Trophoblast cell (in vitro differentiated cells and primary cell): ENCODE results near the gene PTDSS2.
A peak's percentile ranks its signal among the peaks of the same experiment; 100 is the strongest.

Experiments used
- DNase-seq, 2 donors: peaks; one replicate each; pipeline ENCODE4 v3.0.0-alpha.2; 2016
- H2AFZ ChIP-seq: 2 replicates; pipeline ENCODE4 v1.6.1; 2013; ENCODE audit warnings: low read length, moderate library complexity, mild to moderate bottlenecking; ENCODE audit not compliant: insufficient read depth, poor library complexity
- H2AK5ac ChIP-seq: 2 replicates; pipeline ENCODE4 v1.6.1; 2013; ENCODE audit warnings: mild to moderate bottlenecking, low read length
- H2BK120ac ChIP-seq: 2 replicates; pipeline ENCODE4 v1.6.1; 2013; ENCODE audit warnings: low read length, mild to moderate bottlenecking, moderate library complexity; ENCODE audit not compliant: insufficient read depth, poor library complexity
- H2BK12ac ChIP-seq: 2 replicates; pipeline ENCODE4 v1.6.1; 2013; ENCODE audit warnings: mild to moderate bottlenecking, low read length, moderate library complexity
- H2BK5ac ChIP-seq: 2 replicates; pipeline ENCODE4 v1.6.1; 2013; ENCODE audit warnings: low read length, low read depth, moderate library complexity, mild to moderate bottlenecking; ENCODE audit not compliant: poor library complexity
- H3K14ac ChIP-seq: 2 replicates; pipeline ENCODE4 v1.6.1; 2013; ENCODE audit warnings: mild to moderate bottlenecking, low read length
- H3K18ac ChIP-seq: 2 replicates; pipeline ENCODE4 v1.6.1; 2013; ENCODE audit warnings: mild to moderate bottlenecking, low read length
- H3K23ac ChIP-seq: 2 replicates; pipeline ENCODE4 v1.6.1; 2013; ENCODE audit warnings: low read length
- H3K27ac ChIP-seq: 2 replicates; pipeline ENCODE4 v1.5.1; 2013; ENCODE audit warnings: low read depth, mild to moderate bottlenecking, inconsistent platforms, low read length, moderate library complexity
- H3K27me3 ChIP-seq: 2 replicates; pipeline ENCODE4 v1.6.1; 2013; ENCODE audit warnings: inconsistent platforms, mild to moderate bottlenecking, low read length, moderate library complexity; ENCODE audit not compliant: insufficient read depth
- H3K36me3 ChIP-seq, 2 experiments: 1 replicate in 1 of 2; 2 replicates in 1 of 2; pipeline ENCODE4 v1.6.1; 2013; ENCODE audit warnings: low read length in 2 of 2, mild to moderate bottlenecking in 2 of 2, moderate library complexity in 1 of 2; ENCODE audit not compliant: insufficient read depth in 2 of 2, control insufficient read depth in 1 of 2
- H3K4ac ChIP-seq: 2 replicates; pipeline ENCODE4 v1.6.1; 2013; ENCODE audit warnings: low read depth, mild to moderate bottlenecking, low read length, moderate library complexity
- H3K4me1 ChIP-seq, 2 experiments: 1 replicate in 1 of 2; 2 replicates in 1 of 2; pipeline ENCODE4 v1.6.1; 2013; ENCODE audit warnings: low read length in 2 of 2, mild to moderate bottlenecking in 2 of 2, moderate library complexity in 1 of 2; ENCODE audit not compliant: insufficient read depth in 2 of 2, control insufficient read depth in 1 of 2
- H3K4me2 ChIP-seq: 2 replicates; pipeline ENCODE4 v1.6.1; 2013; ENCODE audit warnings: inconsistent platforms, mild to moderate bottlenecking, low read length, moderate library complexity
- H3K4me3 ChIP-seq: 2 replicates; pipeline ENCODE4 v1.5.1; 2013; ENCODE audit warnings: mild to moderate bottlenecking, low read depth, low read length, inconsistent platforms
- H3K79me1 ChIP-seq: one replicate; pipeline ENCODE4 v1.6.1; 2013; ENCODE audit warnings: low read length
- H3K79me2 ChIP-seq: 2 replicates; pipeline ENCODE4 v1.6.1; 2013; ENCODE audit warnings: low read length, mild to moderate bottlenecking; ENCODE audit not compliant: control insufficient read depth, insufficient read depth, poor library complexity
- H3K9ac ChIP-seq: 2 replicates; pipeline ENCODE4 v1.6.1; 2013; ENCODE audit warnings: mild to moderate bottlenecking, low read length
- H3K9me3 ChIP-seq: 2 replicates; pipeline ENCODE4 v1.6.1; 2013; ENCODE audit warnings: low read depth, mild to moderate bottlenecking, control low read depth, inconsistent platforms, low read length; ENCODE audit not compliant: insufficient read depth
- H4K12ac ChIP-seq: 2 replicates; pipeline ENCODE4 v1.6.1; 2013; ENCODE audit warnings: low read depth, mild to moderate bottlenecking, low read length, moderate library complexity
- H4K8ac ChIP-seq: 2 replicates; pipeline ENCODE4 v1.6.1; 2013; ENCODE audit warnings: low read depth, mild to moderate bottlenecking, low read length, moderate library complexity
- H4K91ac ChIP-seq: one replicate; pipeline ENCODE4 v1.6.1; 2013; ENCODE audit warnings: low read depth, mild to moderate bottlenecking, low read length, moderate library complexity
- WGBS: extraction: QIAGEN DNeasy Blood & Tissue Kit; methylation state at CpG from one replicate; pipeline ENCODE4 v1.1.7; 2013; ENCODE audit warnings: missing lambda C conversion rate; ENCODE audit not compliant: insufficient read length, insufficient coverage; ENCODE audit errors: extremely low coverage; 5-methylcytosine and 5-hydroxymethylcytosine counted together

The PTDSS2 gene

GRCh38 chr11:417652-418342 lies 32.3 kb upstream of the PTDSS2 start:
- no CpG with 5 or more reads among the region's 19 CpGs for WGBS
- Histone ChIP-seq H3K27ac (peak overlapping the region; percentile 82), H3K4me1 (peaks cover 19 to 32% of the 10 kb centered on the region in 2 experiments)

GRCh38 chr11:418343-419247 lies 31.5 kb upstream of the PTDSS2 start:
- peak overlapping the region; percentile 44 for H3K18ac ChIP-seq
- H2BK5ac ChIP-seq: peak overlapping the region; percentile 23
- no CpG with 5 or more reads among the region's 30 CpGs for WGBS
- no peaks in the 10 kb centered on the region for H3K36me3 ChIP-seq
- no peak overlapping the region for H3K4ac ChIP-seq
- H3K23ac ChIP-seq: no peak overlapping the region
- peaks cover 19 to 32% of the 10 kb centered on the region in 2 experiments for H3K4me1 ChIP-seq
- no peak overlapping the region for H3K4me3 ChIP-seq
- peak overlapping the region; percentile 72 for H2BK120ac ChIP-seq
- H3K27me3 ChIP-seq: no peaks in the 10 kb centered on the region
- no peak overlapping the region for H3K9ac ChIP-seq
- no peak for DNase-seq
- peaks cover 14% of the 10 kb centered on the region for H3K79me2 ChIP-seq
- H3K4me2 ChIP-seq: no peak overlapping the region
- no peak overlapping the region for H4K8ac ChIP-seq
- H3K79me1 ChIP-seq: peaks cover 20% of the 10 kb centered on the region
- H2BK12ac ChIP-seq: peak overlapping the region; percentile 78
- H4K12ac ChIP-seq: peak overlapping the region; percentile 15
- peaks cover 6% of the 10 kb centered on the region for H3K9me3 ChIP-seq
- peak overlapping the region; percentile 76 for H2AK5ac ChIP-seq
- peak overlapping the region; percentile 64 for H3K14ac ChIP-seq
- no peak overlapping the region for H2AFZ ChIP-seq
- peak overlapping the region; percentile 87 for H4K91ac ChIP-seq
- peak overlapping the region; percentile 82 for H3K27ac ChIP-seq

More at GRCh38 chr11:417652-418342, 32.3 kb upstream of the PTDSS2 start:
- Histone ChIP-seq H3K27me3 (no peaks in the 10 kb centered on the region), H3K9me3 (peaks cover 6% of the 10 kb centered on the region), H4K91ac (peak overlapping the region; percentile 87), H3K36me3 (no peaks in the 10 kb centered on the region), H4K12ac (peak overlapping the region; percentile 15), H3K79me1 (peaks cover 20% of the 10 kb centered on the region), H3K18ac (peak overlapping the region; percentile 44), H3K4me3 (no peak overlapping the region), H3K79me2 (peaks cover 14% of the 10 kb centered on the region), H3K23ac (no peak overlapping the region), H2AFZ (no peak overlapping the region), H3K14ac (peak overlapping the region; percentile 64), H3K9ac (no peak overlapping the region), H3K4ac (no peak overlapping the region), H2BK120ac (peak overlapping the region; percentile 72), H4K8ac (no peak overlapping the region), H3K4me2 (peak overlapping the region; percentile 73), H2BK5ac (peak overlapping the region; percentile 48), H2AK5ac (peak overlapping the region; percentile 76), H2BK12ac (peak overlapping the region; percentile 78)
- DNase-seq: peak; percentile 56 to 82

- no peak overlapping the region for H2AK5ac ChIP-seq
- H3K36me3 ChIP-seq: no peaks in the 10 kb centered on the region
- peaks cover 14% of the 10 kb centered on the region for H3K79me2 ChIP-seq
- H2BK120ac ChIP-seq: peak overlapping the region; percentile 23
- peaks cover 20% of the 10 kb centered on the region for H3K79me1 ChIP-seq
- H3K23ac ChIP-seq: no peak overlapping the region
- WGBS: no CpG with 5 or more reads among the region's 20 CpGs
- no peak overlapping the region for H3K4me2 ChIP-seq
- H4K8ac ChIP-seq: no peak overlapping the region
- H3K14ac ChIP-seq: no peak overlapping the region
- H3K18ac ChIP-seq: no peak overlapping the region
- H2BK5ac ChIP-seq: no peak overlapping the region
- H3K4ac ChIP-seq: no peak overlapping the region
- no peak overlapping the region for H2AFZ ChIP-seq
- H3K27me3 ChIP-seq: no peaks in the 10 kb centered on the region
- no peak overlapping the region for H4K12ac ChIP-seq
- peak overlapping the region; percentile 42 for H4K91ac ChIP-seq
- DNase-seq: no peak
- peak overlapping the region; percentile 18 for H3K4me3 ChIP-seq
- H3K9ac ChIP-seq: no peak overlapping the region
- H3K9me3 ChIP-seq: peaks cover 5% of the 10 kb centered on the region
- no peak overlapping the region for H2BK12ac ChIP-seq
- H3K4me1 ChIP-seq: peaks cover 19 to 32% of the 10 kb centered on the region in 2 experiments
- no peak overlapping the region for H3K27ac ChIP-seq
Measured at GRCh38 chr11:419248-420005, 30.7 kb upstream of the PTDSS2 start.
